GM23338 (cell line): ENCODE measurements around the gene TCERG1L. TPM values are rescaled to one million over a fixed set of nuclear protein-coding genes. Genes with fewer than 3 reads are reported as not detected.

Experiments used
- ATAC-seq: fragments of 200-7000 bp; cut with Tn5 transposase; 3 replicates; pipeline ENCODE4 v1.9.1; 2020
- DNase-seq: peaks from one replicate; pipeline ENCODE4 v3.0.0-alpha.2; 2015; ENCODE audit warnings: low spot score
- H2AFZ ChIP-seq: fragments of 200-600 bp; sonication (generic); 2 replicates; pipeline ENCODE4 v1.8.0; 2016; ENCODE audit warnings: antibody characterized with exemption, mild to moderate bottlenecking, moderate library complexity
- H3F3A ChIP-seq: fragments of 200-600 bp; sonication (generic); replicated peaks from 2 replicates; pipeline ENCODE4 v1.8.0; 2017; ENCODE audit warnings: antibody characterized with exemption, mixed run types, low read depth
- H3K27ac ChIP-seq: fragments of 200-600 bp; sonication (generic); 2 replicates; pipeline ENCODE4 v1.6.1; 2016; ENCODE audit warnings: low read depth
- H3K27me3 ChIP-seq: fragments of 200-600 bp; sonication (generic); 2 replicates; pipeline ENCODE4 v1.8.0; 2016; ENCODE audit warnings: mild to moderate bottlenecking, mixed run types, moderate library complexity; ENCODE audit not compliant: insufficient read depth
- H3K36me3 ChIP-seq: fragments of 200-600 bp; sonication (generic); 2 replicates; pipeline ENCODE4 v1.8.0; 2016; ENCODE audit warnings: mild to moderate bottlenecking; ENCODE audit not compliant: insufficient read depth
- H3K4me1 ChIP-seq: fragments of 200-600 bp; sonication (generic); 2 replicates; pipeline ENCODE4 v1.8.0; 2016; ENCODE audit warnings: mild to moderate bottlenecking, moderate library complexity; ENCODE audit not compliant: insufficient read depth
- H3K4me2 ChIP-seq: fragments of 200-600 bp; sonication (generic); 2 replicates; pipeline ENCODE4 v1.7.1; 2017; ENCODE audit warnings: mixed run types
- H3K4me3 ChIP-seq: fragments of 200-600 bp; sonication (generic); 2 replicates; pipeline ENCODE4 v1.6.1; 2016; ENCODE audit warnings: mixed run types
- H3K79me2 ChIP-seq: fragments of 200-600 bp; sonication (generic); replicated peaks from 2 replicates; pipeline ENCODE4 v1.8.0; 2017; ENCODE audit warnings: mild to moderate bottlenecking; ENCODE audit not compliant: insufficient read depth
- H3K9me2 ChIP-seq: fragments of 200-600 bp; sonication (generic); 2 replicates; pipeline ENCODE4 v1.8.0; 2017; ENCODE audit not compliant: insufficient read depth
- H4K20me1 ChIP-seq: fragments of 200-600 bp; sonication (generic); replicated peaks from 2 replicates; pipeline ENCODE4 v1.8.0; 2017; ENCODE audit warnings: mild to moderate bottlenecking; ENCODE audit not compliant: insufficient read depth
- H3K27ac Mint-ChIP-seq: 2 replicates; pipeline ENCODE4 v1.8.0; 2020; ENCODE audit warnings: inconsistent platforms, mild to moderate bottlenecking, moderate library complexity, mixed read lengths
- H3K27me3 Mint-ChIP-seq: 3 replicates; pipeline ENCODE4 v1.8.0; 2022; ENCODE audit warnings: low read depth, mild to moderate bottlenecking, moderate library complexity, mixed read lengths, inconsistent platforms; ENCODE audit not compliant: insufficient read depth, poor library complexity
- H3K36me3 Mint-ChIP-seq: 3 replicates; pipeline ENCODE4 v1.8.0; 2021; ENCODE audit warnings: low read depth, mild to moderate bottlenecking, inconsistent platforms, moderate library complexity, mixed read lengths
- H3K4me1 Mint-ChIP-seq: 3 replicates; pipeline ENCODE4 v1.8.0; 2020; ENCODE audit warnings: mild to moderate bottlenecking, inconsistent platforms, mixed read lengths
- H3K4me3 Mint-ChIP-seq: 3 replicates; pipeline ENCODE4 v1.8.0; 2021; ENCODE audit warnings: moderate library complexity, mild to moderate bottlenecking, inconsistent platforms, mixed read lengths
- H3K9me3 Mint-ChIP-seq: 3 replicates; pipeline ENCODE4 v1.8.0; 2020; ENCODE audit warnings: moderate library complexity, mild to moderate bottlenecking, inconsistent platforms, mixed read lengths
- EZH2 ChIP-seq: fragments of 200-600 bp; sonication (generic); IDR thresholded peaks from one replicate; pipeline ENCODE4 v1.8.0; 2017; ENCODE audit warnings: antibody characterized with exemption, mild to moderate bottlenecking, low read depth; ENCODE audit not compliant: unreplicated experiment
- EZH2phosphoT487 ChIP-seq: fragments of 200-600 bp; sonication (generic); IDR thresholded peaks from one replicate; pipeline ENCODE4 v1.8.1; 2018; ENCODE audit warnings: antibody characterized with exemption; ENCODE audit not compliant: unreplicated experiment
- JUNB ChIP-seq: IDR thresholded peaks from one replicate; pipeline ENCODE4 v1.6.1; 2016; ENCODE audit warnings: antibody characterized with exemption; ENCODE audit not compliant: unreplicated experiment
- NANOG ChIP-seq: IDR thresholded peaks from 2 replicates; pipeline ENCODE4 v1.6.1; 2016; ENCODE audit warnings: antibody characterized with exemption, borderline replicate concordance
- POLR2AphosphoS5 ChIP-seq: IDR thresholded peaks from 2 replicates; pipeline ENCODE4 v1.6.1; 2016; ENCODE audit warnings: antibody characterized with exemption, low read depth
- STAT1 ChIP-seq: IDR thresholded peaks from one replicate; pipeline ENCODE4 v1.6.1; 2016; ENCODE audit warnings: antibody characterized with exemption; ENCODE audit not compliant: unreplicated experiment
- ZNF331 ChIP-seq: fragments of 250-450 bp; sonication (Bioruptor Pico); IDR thresholded peaks from 2 replicates; pipeline ENCODE4 v1.5.0; 2020; ENCODE audit warnings: low read depth, mild to moderate bottlenecking, moderate library complexity
- polyA plus RNA-seq: library from polyadenylated mRNA; unstranded; fragments of >200 nt; fragmentation: Nextera tagmentation; extraction: Ambion mirVana; gene quantifications from 2 replicates; pipeline ENCODE4 v1.2.1, GENCODE V29; 2016
- total RNA-seq: library from RNA; depleted of rRNA; stranded (reverse); fragments of >200 nt; shearing (Covaris generic); gene quantifications from 2 replicates; pipeline ENCODE4 v1.2.3, GENCODE V29; 2014
- TF ChIP-seq, protein P1 (sequence below), 2 experiments: fragments of 200-600 bp in 1 of 2; sonication (generic) in 1 of 2; conservative IDR thresholded peaks; 2 replicates each; pipeline versions ENCODE4 v1.5.1 to v1.6.1; 2016 to 2017; ENCODE audit warnings: antibody characterized with exemption in 2 of 2, low read depth in 2 of 2, mild to moderate bottlenecking in 2 of 2, moderate library complexity in 1 of 2
- TF ChIP-seq, protein P2 (sequence below): IDR thresholded peaks from 2 replicates; pipeline ENCODE4 v1.6.1; 2016; ENCODE audit warnings: antibody characterized with exemption
- TF ChIP-seq, protein P3 (sequence below): fragments of 250-450 bp; sonication (Bioruptor Pico); IDR thresholded peaks from 2 replicates; pipeline ENCODE4 v1.5.0; 2020; ENCODE audit warnings: mild to moderate bottlenecking, moderate library complexity

Gene TCERG1L
- total and polyA plus RNA-seq, 2 experiments from 2014 or later: 3.9 to 5.5 TPM

DNA sequence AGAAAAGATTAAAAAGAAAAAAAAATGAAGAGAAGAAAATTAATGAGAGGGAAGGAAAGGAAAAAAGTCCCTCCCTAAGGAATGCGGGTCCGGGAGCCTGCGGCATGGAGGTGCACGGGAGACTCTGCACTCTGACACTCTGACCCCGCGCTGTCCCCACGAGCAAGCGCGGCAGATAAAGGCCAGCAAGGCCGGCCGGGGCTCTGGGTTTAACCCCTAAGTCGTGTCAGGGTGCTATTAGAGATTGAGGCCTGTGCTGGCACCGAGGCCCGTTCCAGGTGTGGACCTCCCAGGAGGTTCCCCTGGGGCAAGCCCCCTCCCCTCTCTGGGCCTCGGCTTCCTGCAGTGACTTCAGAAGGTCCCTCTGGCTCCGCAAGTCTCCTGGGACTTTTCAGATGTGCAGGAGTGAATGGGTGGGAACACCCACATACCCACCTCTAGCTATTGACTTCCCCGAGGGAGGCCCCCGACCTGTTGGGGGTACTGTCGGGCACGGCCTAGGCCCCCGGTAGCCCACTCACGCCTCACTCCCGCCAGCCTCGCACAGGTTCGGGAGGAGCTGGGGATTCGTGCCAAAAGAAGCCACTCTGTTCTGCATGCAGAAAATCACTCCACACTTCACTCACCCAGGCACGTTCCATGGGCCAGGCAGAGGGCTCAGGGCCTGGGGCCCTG lies 164.1 kb downstream of the TCERG1L start:
- H3K4me3 ChIP-seq: no peak overlapping the region
- H3K79me2 ChIP-seq: no peaks in the 10 kb centered on the region
- H3K4me1 ChIP-seq: no peaks in the 10 kb centered on the region
- no peak overlapping the region for H3K4me3 Mint-ChIP-seq
- no peak overlapping the region for H2AFZ ChIP-seq
- H3K27ac ChIP-seq: no peak overlapping the region
- H3K27me3 Mint-ChIP-seq: peaks cover 8% of the 10 kb centered on the region
- H3K4me2 ChIP-seq: no peak overlapping the region
- peaks cover 89% of the 10 kb centered on the region for H3K9me3 Mint-ChIP-seq
- peaks cover 52% of the 10 kb centered on the region for H3K36me3 Mint-ChIP-seq
- TF ChIP-seq POLR2AphosphoS5 (no peak), STAT1 (no peak), NANOG (no peak), EZH2phosphoT487 (no peak)
- TF ChIP-seq, protein P1, sequence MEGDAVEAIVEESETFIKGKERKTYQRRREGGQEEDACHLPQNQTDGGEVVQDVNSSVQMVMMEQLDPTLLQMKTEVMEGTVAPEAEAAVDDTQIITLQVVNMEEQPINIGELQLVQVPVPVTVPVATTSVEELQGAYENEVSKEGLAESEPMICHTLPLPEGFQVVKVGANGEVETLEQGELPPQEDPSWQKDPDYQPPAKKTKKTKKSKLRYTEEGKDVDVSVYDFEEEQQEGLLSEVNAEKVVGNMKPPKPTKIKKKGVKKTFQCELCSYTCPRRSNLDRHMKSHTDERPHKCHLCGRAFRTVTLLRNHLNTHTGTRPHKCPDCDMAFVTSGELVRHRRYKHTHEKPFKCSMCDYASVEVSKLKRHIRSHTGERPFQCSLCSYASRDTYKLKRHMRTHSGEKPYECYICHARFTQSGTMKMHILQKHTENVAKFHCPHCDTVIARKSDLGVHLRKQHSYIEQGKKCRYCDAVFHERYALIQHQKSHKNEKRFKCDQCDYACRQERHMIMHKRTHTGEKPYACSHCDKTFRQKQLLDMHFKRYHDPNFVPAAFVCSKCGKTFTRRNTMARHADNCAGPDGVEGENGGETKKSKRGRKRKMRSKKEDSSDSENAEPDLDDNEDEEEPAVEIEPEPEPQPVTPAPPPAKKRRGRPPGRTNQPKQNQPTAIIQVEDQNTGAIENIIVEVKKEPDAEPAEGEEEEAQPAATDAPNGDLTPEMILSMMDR (conservative IDR thresholded peaks at IDR 0.05; ENCODE audit: low read depth in 2 of 2): no peak
- TF ChIP-seq, protein P2, sequence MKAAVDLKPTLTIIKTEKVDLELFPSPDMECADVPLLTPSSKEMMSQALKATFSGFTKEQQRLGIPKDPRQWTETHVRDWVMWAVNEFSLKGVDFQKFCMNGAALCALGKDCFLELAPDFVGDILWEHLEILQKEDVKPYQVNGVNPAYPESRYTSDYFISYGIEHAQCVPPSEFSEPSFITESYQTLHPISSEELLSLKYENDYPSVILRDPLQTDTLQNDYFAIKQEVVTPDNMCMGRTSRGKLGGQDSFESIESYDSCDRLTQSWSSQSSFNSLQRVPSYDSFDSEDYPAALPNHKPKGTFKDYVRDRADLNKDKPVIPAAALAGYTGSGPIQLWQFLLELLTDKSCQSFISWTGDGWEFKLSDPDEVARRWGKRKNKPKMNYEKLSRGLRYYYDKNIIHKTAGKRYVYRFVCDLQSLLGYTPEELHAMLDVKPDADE: no peak
- H3F3A ChIP-seq: no peaks in the 10 kb centered on the region
- no peak overlapping the region for H3K27ac Mint-ChIP-seq
- DNase-seq (no peak), ATAC-seq (no peak)
- H3K27me3 ChIP-seq: no peaks in the 10 kb centered on the region
- H3K9me2 ChIP-seq: no peaks in the 10 kb centered on the region
- H3K36me3 ChIP-seq: peaks cover 3% of the 10 kb centered on the region; the same call in 1 of the 2 replicates
- no peaks in the 10 kb centered on the region for H4K20me1 ChIP-seq
- peaks cover 6% of the 10 kb centered on the region for H3K4me1 Mint-ChIP-seq

DNA sequence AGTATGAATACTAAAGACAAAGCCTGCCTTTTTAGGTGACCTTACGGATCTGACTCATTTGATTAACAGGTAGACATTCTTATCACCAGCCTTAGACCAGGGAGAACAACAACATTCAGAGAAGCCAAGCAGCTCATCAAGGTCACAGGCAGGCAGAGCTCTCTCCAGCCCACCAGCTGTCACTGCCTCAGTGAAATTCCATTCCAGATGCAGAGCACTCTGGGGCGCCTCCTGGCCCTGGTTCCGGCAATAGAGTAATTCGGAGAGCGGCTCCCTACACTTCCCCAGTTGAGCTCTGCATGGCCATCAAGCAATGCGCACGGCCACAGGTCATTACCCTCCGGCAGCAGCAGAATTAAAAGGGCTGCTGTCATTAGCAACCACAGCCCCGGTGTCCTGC lies 164.7 kb downstream of the TCERG1L start:
- Histone ChIP-seq H3K4me2 (no peak overlapping the region), H3K4me3 (no peak overlapping the region), H3K9me2 (no peaks in the 10 kb centered on the region), H2AFZ (no peak overlapping the region), H3K27me3 (no peaks in the 10 kb centered on the region), H3K27ac (no peak overlapping the region), H3K79me2 (no peaks in the 10 kb centered on the region), H3K36me3 (no peaks in the 10 kb centered on the region; the same call in 1 of the 2 replicates), H4K20me1 (no peaks in the 10 kb centered on the region), H3K4me1 (no peaks in the 10 kb centered on the region), H3F3A (no peaks in the 10 kb centered on the region)
- DNase-seq (no peak), ATAC-seq (no peak)
- Mint-ChIP-seq H3K4me3 (no peak overlapping the region), H3K9me3 (peaks cover 89% of the 10 kb centered on the region), H3K36me3 (peaks cover 46% of the 10 kb centered on the region), H3K27ac (no peak overlapping the region), H3K27me3 (peaks cover 8% of the 10 kb centered on the region), H3K4me1 (peaks cover 8% of the 10 kb centered on the region)
- TF ChIP-seq EZH2 (no peak), JUNB (no peak), EZH2phosphoT487 (no peak), ZNF331 (CRISPR knock-in tag) (no peak)
- TF ChIP-seq, protein P3, sequence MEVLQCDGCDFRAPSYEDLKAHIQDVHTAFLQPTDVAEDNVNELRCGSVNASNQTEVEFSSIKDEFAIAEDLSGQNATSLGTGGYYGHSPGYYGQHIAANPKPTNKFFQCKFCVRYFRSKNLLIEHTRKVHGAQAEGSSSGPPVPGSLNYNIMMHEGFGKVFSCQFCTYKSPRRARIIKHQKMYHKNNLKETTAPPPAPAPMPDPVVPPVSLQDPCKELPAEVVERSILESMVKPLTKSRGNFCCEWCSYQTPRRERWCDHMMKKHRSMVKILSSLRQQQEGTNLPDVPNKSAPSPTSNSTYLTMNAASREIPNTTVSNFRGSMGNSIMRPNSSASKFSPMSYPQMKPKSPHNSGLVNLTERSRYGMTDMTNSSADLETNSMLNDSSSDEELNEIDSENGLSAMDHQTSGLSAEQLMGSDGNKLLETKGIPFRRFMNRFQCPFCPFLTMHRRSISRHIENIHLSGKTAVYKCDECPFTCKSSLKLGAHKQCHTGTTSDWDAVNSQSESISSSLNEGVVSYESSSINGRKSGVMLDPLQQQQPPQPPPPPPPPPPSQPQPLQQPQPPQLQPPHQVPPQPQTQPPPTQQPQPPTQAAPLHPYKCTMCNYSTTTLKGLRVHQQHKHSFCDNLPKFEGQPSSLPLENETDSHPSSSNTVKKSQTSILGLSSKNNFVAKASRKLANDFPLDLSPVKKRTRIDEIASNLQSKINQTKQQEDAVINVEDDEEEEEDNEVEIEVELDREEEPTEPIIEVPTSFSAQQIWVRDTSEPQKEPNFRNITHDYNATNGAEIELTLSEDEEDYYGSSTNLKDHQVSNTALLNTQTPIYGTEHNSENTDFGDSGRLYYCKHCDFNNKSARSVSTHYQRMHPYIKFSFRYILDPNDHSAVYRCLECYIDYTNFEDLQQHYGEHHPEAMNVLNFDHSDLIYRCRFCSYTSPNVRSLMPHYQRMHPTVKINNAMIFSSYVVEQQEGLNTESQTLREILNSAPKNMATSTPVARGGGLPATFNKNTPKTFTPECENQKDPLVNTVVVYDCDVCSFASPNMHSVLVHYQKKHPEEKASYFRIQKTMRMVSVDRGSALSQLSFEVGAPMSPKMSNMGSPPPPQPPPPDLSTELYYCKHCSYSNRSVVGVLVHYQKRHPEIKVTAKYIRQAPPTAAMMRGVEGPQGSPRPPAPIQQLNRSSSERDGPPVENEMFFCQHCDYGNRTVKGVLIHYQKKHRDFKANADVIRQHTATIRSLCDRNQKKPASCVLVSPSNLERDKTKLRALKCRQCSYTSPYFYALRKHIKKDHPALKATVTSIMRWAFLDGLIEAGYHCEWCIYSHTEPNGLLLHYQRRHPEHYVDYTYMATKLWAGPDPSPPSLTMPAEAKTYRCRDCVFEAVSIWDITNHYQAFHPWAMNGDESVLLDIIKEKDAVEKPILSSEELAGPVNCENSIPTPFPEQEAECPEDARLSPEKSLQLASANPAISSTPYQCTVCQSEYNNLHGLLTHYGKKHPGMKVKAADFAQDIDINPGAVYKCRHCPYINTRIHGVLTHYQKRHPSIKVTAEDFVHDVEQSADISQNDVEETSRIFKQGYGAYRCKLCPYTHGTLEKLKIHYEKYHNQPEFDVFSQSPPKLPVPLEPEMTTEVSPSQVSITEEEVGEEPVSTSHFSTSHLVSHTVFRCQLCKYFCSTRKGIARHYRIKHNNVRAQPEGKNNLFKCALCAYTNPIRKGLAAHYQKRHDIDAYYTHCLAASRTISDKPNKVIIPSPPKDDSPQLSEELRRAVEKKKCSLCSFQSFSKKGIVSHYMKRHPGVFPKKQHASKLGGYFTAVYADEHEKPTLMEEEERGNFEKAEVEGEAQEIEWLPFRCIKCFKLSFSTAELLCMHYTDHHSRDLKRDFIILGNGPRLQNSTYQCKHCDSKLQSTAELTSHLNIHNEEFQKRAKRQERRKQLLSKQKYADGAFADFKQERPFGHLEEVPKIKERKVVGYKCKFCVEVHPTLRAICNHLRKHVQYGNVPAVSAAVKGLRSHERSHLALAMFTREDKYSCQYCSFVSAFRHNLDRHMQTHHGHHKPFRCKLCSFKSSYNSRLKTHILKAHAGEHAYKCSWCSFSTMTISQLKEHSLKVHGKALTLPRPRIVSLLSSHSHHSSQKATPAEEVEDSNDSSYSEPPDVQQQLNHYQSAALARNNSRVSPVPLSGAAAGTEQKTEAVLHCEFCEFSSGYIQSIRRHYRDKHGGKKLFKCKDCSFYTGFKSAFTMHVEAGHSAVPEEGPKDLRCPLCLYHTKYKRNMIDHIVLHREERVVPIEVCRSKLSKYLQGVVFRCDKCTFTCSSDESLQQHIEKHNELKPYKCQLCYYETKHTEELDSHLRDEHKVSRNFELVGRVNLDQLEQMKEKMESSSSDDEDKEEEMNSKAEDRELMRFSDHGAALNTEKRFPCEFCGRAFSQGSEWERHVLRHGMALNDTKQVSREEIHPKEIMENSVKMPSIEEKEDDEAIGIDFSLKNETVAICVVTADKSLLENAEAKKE: no peak
